CD14-positive monocyte (primary cell): ENCODE results near the gene LIPK. TPM values are rescaled to one million over a fixed set of nuclear protein-coding genes. Genes with fewer than 3 reads are reported as not detected.

Source experiments
- DNase-seq, 3 donors: peaks; one replicate each; pipeline ENCODE4 v3.0.0-alpha.2; 2011 to 2022
- H2AFZ ChIP-seq: 2 replicates; pipeline ENCODE4 v1.6.0; 2012; ENCODE audit warnings: mild to moderate bottlenecking, low read depth, low read length, inconsistent platforms; ENCODE audit not compliant: insufficient read depth, poor library complexity, severe bottlenecking
- H3K27ac ChIP-seq, 2 donors: 1 replicate in 1 of 2; 2 replicates in 1 of 2; pipeline ENCODE4 v1.5.1; 2012 to 2013; ENCODE audit warnings: low read length in 2 of 2, control low read depth in 1 of 2, inconsistent platforms in 1 of 2, low read depth in 1 of 2, mild to moderate bottlenecking in 1 of 2
- H3K27me3 ChIP-seq, 2 donors: one replicate each; pipeline versions ENCODE4 v1.6.0 to v1.6.1; 2011 to 2013; ENCODE audit warnings: low read length in 2 of 2; ENCODE audit not compliant: control insufficient read depth in 2 of 2, insufficient read depth in 2 of 2
- H3K36me3 ChIP-seq, 2 donors: replicated peaks in 1 of 2; 1 replicate in 1 of 2; 2 replicates in 1 of 2; pipeline versions ENCODE4 v1.5.1 to v1.6.1; 2012 to 2013; ENCODE audit warnings: low read length in 2 of 2, control low read depth in 1 of 2, inconsistent platforms in 1 of 2, mild to moderate bottlenecking in 1 of 2; ENCODE audit not compliant: insufficient read depth in 2 of 2, control insufficient read depth in 1 of 2
- H3K4me1 ChIP-seq, 2 donors: 1 replicate in 1 of 2; 2 replicates in 1 of 2; pipeline versions ENCODE4 v1.5.1 to v1.6.1; 2012 to 2013; ENCODE audit warnings: low read length in 2 of 2, control low read depth in 1 of 2, inconsistent platforms in 1 of 2, mild to moderate bottlenecking in 1 of 2, moderate library complexity in 1 of 2; ENCODE audit not compliant: insufficient read depth in 2 of 2, control insufficient read depth in 1 of 2
- H3K4me2 ChIP-seq: replicated peaks from 2 replicates; pipeline ENCODE3; 2012; ENCODE audit warnings: low read length, moderate library complexity, mild to moderate bottlenecking; ENCODE audit not compliant: poor library complexity, severe bottlenecking; ENCODE audit errors: extremely low read depth
- H3K4me3 ChIP-seq, 3 experiments: fragments of 200-600 bp in 1 of 3; sonication (generic) in 1 of 3; replicated peaks in 1 of 3; 1 replicate in 2 of 3; 2 replicates in 1 of 3; pipeline ENCODE4 v1.5.1; 2011 to 2013; ENCODE audit warnings: low read length in 3 of 3, mild to moderate bottlenecking in 3 of 3, control low read depth in 2 of 3, low read depth in 2 of 3, inconsistent platforms in 1 of 3, moderate library complexity in 1 of 3
- H3K79me2 ChIP-seq: 2 replicates; pipeline ENCODE4 v1.6.0; 2012; ENCODE audit warnings: mild to moderate bottlenecking, control low read depth, inconsistent platforms, low read length, moderate library complexity; ENCODE audit not compliant: insufficient read depth
- H3K9ac ChIP-seq: 2 replicates; pipeline ENCODE4 v1.6.0; 2017; ENCODE audit warnings: low read length, mild to moderate bottlenecking; ENCODE audit not compliant: insufficient read depth, poor library complexity, severe bottlenecking
- H3K9me3 ChIP-seq, 2 donors: replicated peaks in 1 of 2; 1 replicate in 1 of 2; 2 replicates in 1 of 2; pipeline versions ENCODE4 v1.5.1 to v1.6.1; 2012 to 2013; ENCODE audit warnings: low read length in 2 of 2, control low read depth in 1 of 2; ENCODE audit not compliant: control insufficient read depth in 1 of 2, insufficient read depth in 1 of 2
- H4K20me1 ChIP-seq: 2 replicates; pipeline ENCODE4 v1.6.0; 2012; ENCODE audit warnings: mild to moderate bottlenecking, low read length, control low read depth, moderate library complexity; ENCODE audit not compliant: insufficient read depth
- H3K27ac Mint-ChIP-seq, 7 donors: one replicate each; pipeline ENCODE4 v1.8.0; 2020; ENCODE audit warnings: mild to moderate bottlenecking in 7 of 7, mixed read lengths in 7 of 7, moderate library complexity in 6 of 7, inconsistent platforms in 2 of 7
- H3K27me3 Mint-ChIP-seq, 3 donors: one replicate each; pipeline ENCODE4 v1.8.0; 2021 to 2022; ENCODE audit warnings: low read depth in 3 of 3, mild to moderate bottlenecking in 3 of 3, mixed read lengths in 3 of 3, moderate library complexity in 3 of 3, inconsistent platforms in 1 of 3
- H3K36me3 Mint-ChIP-seq, 2 donors: one replicate each; pipeline ENCODE4 v1.8.0; 2020; ENCODE audit warnings: mixed read lengths in 2 of 2, inconsistent platforms in 1 of 2, mild to moderate bottlenecking in 1 of 2
- H3K4me1 Mint-ChIP-seq: one replicate; pipeline ENCODE4 v1.8.0; 2020; ENCODE audit warnings: mild to moderate bottlenecking, mixed read lengths
- H3K4me3 Mint-ChIP-seq, 2 donors: one replicate each; pipeline ENCODE4 v1.8.0; 2020; ENCODE audit warnings: mild to moderate bottlenecking in 2 of 2, mixed read lengths in 2 of 2, moderate library complexity in 1 of 2
- H3K9me3 Mint-ChIP-seq, 7 donors: one replicate each; pipeline ENCODE4 v1.8.0; 2020 to 2022; ENCODE audit warnings: mixed read lengths in 7 of 7, mild to moderate bottlenecking in 6 of 7, moderate library complexity in 6 of 7, inconsistent platforms in 2 of 7
- WGBS: methylation state at CpG from one replicate; pipeline ENCODE4 v1.1.5; 2013; ENCODE audit warnings: missing lambda C conversion rate; ENCODE audit not compliant: insufficient coverage; 5-methylcytosine and 5-hydroxymethylcytosine counted together
- intact Hi-C, 2 donors: fragments of 100-400 bp; cut with micrococcal nuclease; formaldehyde crosslinking; loops; one replicate each; pipeline versions ENCODE4 v1.15.0 to v1.15.1; 2023
- polyA plus RNA-seq, 3 donors: library from polyadenylated mRNA; depleted of rRNA in 1 of 3; unstranded in 2 of 3; stranded (reverse) in 1 of 3; fragments of 300-500 nt in 2 of 3; fragments of >200 nt in 1 of 3; fragmentation: Illumina TruSeq in 2 of 3; gene quantifications; 1 replicate in 2 of 3; 2 replicates in 1 of 3; pipeline ENCODE4 v1.2.3, GENCODE V29; 2012 to 2021
- TF ChIP-seq, protein P1 (sequence below): fragments of 200-600 bp; IDR thresholded peaks from one replicate; pipeline ENCODE4 v1.8.0; 2022; ENCODE audit warnings: antibody characterized with exemption, mild to moderate bottlenecking

LIPK gene
- polyA plus RNA-seq, 3 donors: not detected

DNA sequence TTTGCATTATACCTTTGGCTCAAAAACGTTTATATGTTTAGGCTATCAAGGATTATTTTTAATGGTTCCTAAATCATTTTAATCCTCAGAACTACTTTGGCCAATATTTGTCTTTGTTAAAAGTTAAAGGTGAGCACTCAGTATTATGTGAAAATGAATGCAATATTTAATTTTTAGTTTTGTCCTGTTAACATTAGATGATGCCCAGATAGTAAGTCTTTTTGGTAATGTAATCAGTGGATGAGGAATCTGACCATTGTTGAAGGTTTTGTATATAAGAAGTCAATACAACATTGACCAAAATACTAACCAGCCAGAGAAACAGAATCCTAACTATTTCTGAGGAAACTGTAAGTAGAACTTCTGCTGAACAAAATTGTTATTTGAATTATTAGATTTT, 41.9 kb upstream of the LIPK start, which contains the start of gene LIPF:
TSS of gene LIPF (plus strand) at position 301 of the 400 bp plus-strand sequence. CDS start 2,856 bp downstream, outside the sequence.
- Mint-ChIP-seq H3K27ac (no peak within 1 kb of the TSS), H3K9me3 (peaks cover 0 to 9% (median 3%) of the 10 kb centered on the region in 7 donors), H3K4me3 (no peak within 1 kb of the TSS), H3K27me3 (peaks cover 0 to 3% (median 2%) of the 10 kb centered on the region in 3 donors), H3K36me3 (no peaks in the 10 kb centered on the region), H3K4me1 (peaks cover 2% of the 10 kb centered on the region)
- no peaks in the 10 kb centered on the region for H3K36me3 ChIP-seq
- TF ChIP-seq, protein P1, sequence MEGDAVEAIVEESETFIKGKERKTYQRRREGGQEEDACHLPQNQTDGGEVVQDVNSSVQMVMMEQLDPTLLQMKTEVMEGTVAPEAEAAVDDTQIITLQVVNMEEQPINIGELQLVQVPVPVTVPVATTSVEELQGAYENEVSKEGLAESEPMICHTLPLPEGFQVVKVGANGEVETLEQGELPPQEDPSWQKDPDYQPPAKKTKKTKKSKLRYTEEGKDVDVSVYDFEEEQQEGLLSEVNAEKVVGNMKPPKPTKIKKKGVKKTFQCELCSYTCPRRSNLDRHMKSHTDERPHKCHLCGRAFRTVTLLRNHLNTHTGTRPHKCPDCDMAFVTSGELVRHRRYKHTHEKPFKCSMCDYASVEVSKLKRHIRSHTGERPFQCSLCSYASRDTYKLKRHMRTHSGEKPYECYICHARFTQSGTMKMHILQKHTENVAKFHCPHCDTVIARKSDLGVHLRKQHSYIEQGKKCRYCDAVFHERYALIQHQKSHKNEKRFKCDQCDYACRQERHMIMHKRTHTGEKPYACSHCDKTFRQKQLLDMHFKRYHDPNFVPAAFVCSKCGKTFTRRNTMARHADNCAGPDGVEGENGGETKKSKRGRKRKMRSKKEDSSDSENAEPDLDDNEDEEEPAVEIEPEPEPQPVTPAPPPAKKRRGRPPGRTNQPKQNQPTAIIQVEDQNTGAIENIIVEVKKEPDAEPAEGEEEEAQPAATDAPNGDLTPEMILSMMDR: no peak
- H3K4me1 ChIP-seq: no peaks in the 10 kb centered on the region
- no peaks in the 10 kb centered on the region for H3K79me2 ChIP-seq
- intact Hi-C loops: no loop called here
- no CpG with 5 or more reads among the region's 1 CpG for WGBS
- no peaks in the 10 kb centered on the region for H3K27me3 ChIP-seq
- no peak within 1 kb of the TSS for H3K27ac ChIP-seq
- H3K9me3 ChIP-seq: no peaks in the 10 kb centered on the region
- DNase-seq: no peak
- no peak within 1 kb of the TSS for H3K9ac ChIP-seq
- H3K4me2 ChIP-seq: no peak within 1 kb of the TSS
- H2AFZ ChIP-seq: no peak within 1 kb of the TSS
- no peaks in the 10 kb centered on the region for H4K20me1 ChIP-seq
- H3K4me3 ChIP-seq: no peak within 1 kb of the TSS

DNA sequence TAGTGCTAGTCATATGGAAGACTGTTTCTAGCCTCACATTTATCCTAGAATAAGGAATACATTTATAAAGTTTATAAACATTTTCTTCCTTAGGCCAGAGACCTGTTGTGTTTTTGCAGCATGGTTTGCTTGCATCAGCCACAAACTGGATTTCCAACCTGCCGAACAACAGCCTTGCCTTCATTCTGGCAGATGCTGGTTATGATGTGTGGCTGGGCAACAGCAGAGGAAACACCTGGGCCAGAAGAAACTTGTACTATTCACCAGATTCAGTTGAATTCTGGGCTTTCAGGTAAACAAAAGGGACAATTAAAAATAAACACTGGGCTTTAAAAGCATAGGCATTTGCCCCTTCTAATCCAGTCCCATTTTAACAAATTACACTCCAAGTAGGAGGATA, 37.6 kb upstream of the LIPK start:
- TF ChIP-seq, protein P1: no peak
- Mint-ChIP-seq H3K36me3 (no peaks in the 10 kb centered on the region), H3K4me3 (no peak overlapping the region), H3K4me1 (no peaks in the 10 kb centered on the region), H3K9me3 (peaks cover 0 to 3% (median 0%) of the 10 kb centered on the region in 7 donors), H3K27me3 (peaks cover 0 to 2% (median 2%) of the 10 kb centered on the region in 3 donors), H3K27ac (no peak overlapping the region)
- H3K36me3 ChIP-seq: no peaks in the 10 kb centered on the region
- H3K4me3 ChIP-seq: no peak overlapping the region
- 40% methylated on average over 1 of the region's 1 CpG for WGBS
- H4K20me1 ChIP-seq: no peaks in the 10 kb centered on the region
- intact Hi-C loops: no loop called here
- no peak for DNase-seq
- H2AFZ ChIP-seq: no peak overlapping the region
- H3K79me2 ChIP-seq: no peaks in the 10 kb centered on the region
- H3K4me2 ChIP-seq: no peak overlapping the region
- H3K4me1 ChIP-seq: no peaks in the 10 kb centered on the region
- no peaks in the 10 kb centered on the region for H3K27me3 ChIP-seq
- H3K9ac ChIP-seq: no peak overlapping the region
- no peaks in the 10 kb centered on the region for H3K9me3 ChIP-seq
- no peak overlapping the region for H3K27ac ChIP-seq
